Measurements from ENCODE around the gene SNTG2. TPM values are rescaled to one million over a fixed set of nuclear protein-coding genes. Genes with fewer than 3 reads are reported as not detected.

SNTG2 gene
- total RNA-seq, 1 experiment from 2014 or later, result 20.5 TPM

- no peak for TF ChIP-seq PREB (CRISPR knock-in tag; IDR thresholded peaks at IDR 0.05; ENCODE audit: borderline replicate concordance)
- TF ChIP-seq ZSCAN18 (CRISPR knock-in tag; IDR thresholded peaks at IDR 0.05), result no peak
- no peak for TF ChIP-seq RELA (CRISPR knock-in tag; IDR thresholded peaks at IDR 0.05; ENCODE audit: borderline replicate concordance)
- no peak for TF ChIP-seq ZNF138 (CRISPR knock-in tag; conservative IDR thresholded peaks at IDR 0.05)
- TF ChIP-seq JAZF1 (CRISPR knock-in tag; IDR thresholded peaks at IDR 0.05), result no peak
- TF ChIP-seq ZNF423 (CRISPR knock-in tag; IDR thresholded peaks at IDR 0.05), result no peak
- no peak for TF ChIP-seq ZNF219 (CRISPR knock-in tag; IDR thresholded peaks at IDR 0.05; ENCODE audit: borderline replicate concordance)
- no peak for TF ChIP-seq STAT6 (CRISPR knock-in tag; conservative IDR thresholded peaks at IDR 0.05; ENCODE audit: low read depth)
- TF ChIP-seq ZNF263 (CRISPR knock-in tag; IDR thresholded peaks at IDR 0.05; ENCODE audit: low read depth), result no peak
- no peak for TF ChIP-seq RORB (CRISPR knock-in tag; IDR thresholded peaks at IDR 0.05)
- TF ChIP-seq IRF2 (CRISPR knock-in tag; IDR thresholded peaks at IDR 0.05; ENCODE audit: borderline replicate concordance, low read depth), result no peak
- no peak for TF ChIP-seq AR (CRISPR knock-in tag; IDR thresholded peaks at IDR 0.05)
- TF ChIP-seq FOXP4 (CRISPR knock-in tag; IDR thresholded peaks at IDR 0.05), result 0 out of 2 replicates have a peak, but pooled peaks have one; percentile 27
- TF ChIP-seq CREB1 (CRISPR knock-in tag; IDR thresholded peaks at IDR 0.05), result peak; percentile 32
- TF ChIP-seq MLX (CRISPR knock-in tag; IDR thresholded peaks at IDR 0.05), result no peak
- TF ChIP-seq ZNF671 (CRISPR knock-in tag; IDR thresholded peaks at IDR 0.05), result no peak
- no peak for TF ChIP-seq ZNF416 (CRISPR knock-in tag; IDR thresholded peaks at IDR 0.05)
- no peak for TF ChIP-seq TEAD1 (CRISPR knock-in tag; IDR thresholded peaks at IDR 0.05)
- TF ChIP-seq OVOL2 (CRISPR knock-in tag; IDR thresholded peaks at IDR 0.05; ENCODE audit: borderline replicate concordance), result no peak
- no peak for TF ChIP-seq NFATC4 (CRISPR knock-in tag; IDR thresholded peaks at IDR 0.05)
- TF ChIP-seq GTF2I (CRISPR knock-in tag; conservative IDR thresholded peaks at IDR 0.05), result no peak
- no peak for TF ChIP-seq CBFB (CRISPR knock-in tag; IDR thresholded peaks at IDR 0.05; ENCODE audit: low read depth)
- no peak for TF ChIP-seq IRF1 (CRISPR knock-in tag; IDR thresholded peaks at IDR 0.05)
- no peak for TF ChIP-seq HMGA2 (CRISPR knock-in tag; IDR thresholded peaks at IDR 0.05)
- no peak for TF ChIP-seq ESRRA (CRISPR knock-in tag; IDR thresholded peaks at IDR 0.05; ENCODE audit: borderline replicate concordance)
- TF ChIP-seq ZNF512 (CRISPR knock-in tag; IDR thresholded peaks at IDR 0.05; ENCODE audit: borderline replicate concordance), result no peak
These were observed 766 bp downstream of the SNTG2 start (continued) for GRCh38 chr2:951224-952006.
